Keratinocyte (primary cell): ENCODE data around the gene MTA3. TPM values are rescaled to one million over a fixed set of nuclear protein-coding genes. Genes with fewer than 3 reads are reported as not detected.

Experiments used
- DNase-seq: peaks from one replicate; pipeline ENCODE4 v3.0.0-alpha.2; 2011; ENCODE audit warnings: low read depth, missing footprints, low spot score
- FAIRE-seq: peaks from 2 replicates; lab custom pipeline; 2011; peaks lifted over from hg19 to GRCh38; lab: Jason Lieb, UNC
- H2AFZ ChIP-seq: 2 replicates; pipeline ENCODE4 v1.6.0; 2012; ENCODE audit warnings: low read length, control low read depth, inconsistent platforms; ENCODE audit not compliant: control insufficient read depth
- H3K27ac ChIP-seq: 2 replicates; pipeline ENCODE4 v1.5.1; 2011; ENCODE audit warnings: low read length; ENCODE audit not compliant: control insufficient read depth, insufficient read depth
- H3K27me3 ChIP-seq: 3 replicates; pipeline ENCODE4 v1.6.0; 2011; ENCODE audit warnings: low read length; ENCODE audit not compliant: control insufficient read depth, insufficient read depth; ENCODE audit errors: extremely low read depth
- H3K36me3 ChIP-seq, 2 experiments: 2 replicates in 1 of 2; 3 replicates in 1 of 2; pipeline ENCODE4 v1.5.1; 2011; ENCODE audit warnings: low read length in 2 of 2, mild to moderate bottlenecking in 1 of 2; ENCODE audit not compliant: control insufficient read depth in 2 of 2, insufficient read depth in 2 of 2; ENCODE audit errors: extremely low read depth in 1 of 2
- H3K4me1 ChIP-seq: 3 replicates; pipeline ENCODE4 v1.5.1; 2011; ENCODE audit warnings: low read length; ENCODE audit not compliant: control insufficient read depth, insufficient read depth; ENCODE audit errors: extremely low read depth
- H3K4me2 ChIP-seq: 3 replicates; pipeline ENCODE4 v1.6.0; 2011; ENCODE audit warnings: low read depth, low read length; ENCODE audit not compliant: control insufficient read depth, insufficient read depth; ENCODE audit errors: extremely low read depth
- H3K4me3 ChIP-seq, 3 experiments: fragments of 200-600 bp in 1 of 3; sonication (generic) in 1 of 3; 2 replicates in 2 of 3; 3 replicates in 1 of 3; pipeline ENCODE4 v1.5.1; 2011 to 2016; ENCODE audit warnings: low read length in 3 of 3, mild to moderate bottlenecking in 3 of 3, control low read depth in 2 of 3, inconsistent platforms in 1 of 3, low read depth in 1 of 3, mixed read lengths in 1 of 3, mixed run types in 1 of 3, moderate library complexity in 1 of 3; ENCODE audit not compliant: control insufficient read depth in 2 of 3, insufficient read depth in 2 of 3; ENCODE audit errors: extremely low read depth in 1 of 3
- H3K79me2 ChIP-seq: 2 replicates; pipeline ENCODE4 v1.6.0; 2012; ENCODE audit warnings: low read length; ENCODE audit not compliant: control insufficient read depth, insufficient read depth
- H3K9ac ChIP-seq: 3 replicates; pipeline ENCODE4 v1.6.0; 2011; ENCODE audit warnings: low read length; ENCODE audit not compliant: control insufficient read depth, insufficient read depth; ENCODE audit errors: extremely low read depth
- H3K9me1 ChIP-seq: 3 replicates; pipeline ENCODE4 v1.6.0; 2011; ENCODE audit warnings: low read length; ENCODE audit not compliant: control insufficient read depth, insufficient read depth; ENCODE audit errors: extremely low read depth
- H3K9me3 ChIP-seq: 2 replicates; pipeline ENCODE4 v1.5.1; 2012; ENCODE audit warnings: low read depth, low read length; ENCODE audit not compliant: control insufficient read depth
- H4K20me1 ChIP-seq: 3 replicates; pipeline ENCODE4 v1.6.0; 2011; ENCODE audit warnings: low read length; ENCODE audit not compliant: control insufficient read depth, insufficient read depth; ENCODE audit errors: extremely low read depth
- EZH2 ChIP-seq: IDR thresholded peaks from one replicate; pipeline ENCODE4 v1.6.1; 2012; ENCODE audit warnings: inconsistent platforms, mild to moderate bottlenecking, low read length, moderate library complexity
- dilution Hi-C: fragments of 300-500 bp; cut with MboI; formaldehyde crosslinking; loops from one replicate; pipeline ENCODE4 v1.7.0; 2020; ENCODE audit warnings: low sequenced_read_pairs; ENCODE audit not compliant: extremely low pct_ligation_motif_present
- polyA plus RNA-seq, 5 experiments: library from polyadenylated mRNA; depleted of rRNA in 3 of 5; stranded (reverse) in 3 of 5; stranded (forward) in 1 of 5; unstranded in 1 of 5; fragments of >200 nt; gene quantifications; 1 replicate in 1 of 5; 2 replicates in 3 of 5; 3 replicates in 1 of 5; pipeline versions ENCODE4 v1.2.1 to v1.2.3, GENCODE V29; 2011 to 2012; ENCODE audit warnings: missing spikeins in 2 of 5, low read depth in 1 of 5, low replicate concordance in 1 of 5
- TF ChIP-seq, protein P1 (sequence below), 3 experiments: IDR thresholded peaks in 1 of 3; conservative IDR thresholded peaks in 1 of 3; optimal IDR thresholded peaks in 1 of 3; 2 replicates in 2 of 3; 3 replicates in 1 of 3; pipeline versions ENCODE3 to v1.5.1; 2011; ENCODE audit warnings: low read length in 3 of 3, mild to moderate bottlenecking in 3 of 3, moderate library complexity in 2 of 3, control low read depth in 1 of 3, inconsistent platforms in 1 of 3; ENCODE audit not compliant: insufficient read depth in 2 of 3; ENCODE audit errors: extremely low read depth in 1 of 3

Gene MTA3
- polyA plus RNA-seq, 1 donor (not counting 4 experiments of a cell fraction or from before 2014, with no cell fraction given) = 34.3 TPM

DNA sequence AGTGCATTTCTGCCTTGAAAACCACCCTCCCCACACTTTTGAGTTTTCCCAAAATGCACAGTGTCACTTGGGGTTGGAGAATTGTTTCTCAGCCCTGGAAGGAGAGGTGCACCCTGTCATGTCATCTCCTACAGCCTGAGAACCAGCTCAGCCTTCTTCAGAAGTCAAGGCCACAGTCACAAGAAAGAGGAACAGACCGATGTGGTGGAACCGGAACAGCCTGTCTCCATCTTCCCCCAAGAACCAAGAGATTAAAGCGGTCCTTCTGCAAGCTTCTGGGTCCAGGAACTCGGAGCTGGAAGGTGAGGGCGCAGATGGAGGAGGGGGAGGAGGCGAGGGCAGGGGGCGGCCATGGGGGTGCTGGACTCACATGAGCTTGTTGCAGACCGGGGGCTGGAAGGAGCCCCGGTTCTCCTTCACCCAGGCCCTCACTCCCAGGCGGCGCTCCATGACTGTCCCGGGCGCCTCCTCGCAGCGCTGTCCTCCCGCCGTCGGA is 223.7 kb downstream of the MTA3 start:
- peaks cover 13% of the 10 kb centered on the region for H3K27me3 ChIP-seq
- no peak for DNase-seq
- H4K20me1 ChIP-seq = no peaks in the 10 kb centered on the region
- no peaks in the 10 kb centered on the region for H3K9me1 ChIP-seq
- no peak overlapping the region for H3K27ac ChIP-seq
- H3K9ac ChIP-seq = peak overlapping the region; percentile 50
- no peak for FAIRE-seq
- H3K9me3 ChIP-seq = no peaks in the 10 kb centered on the region
- H2AFZ ChIP-seq = peak overlapping the region; percentile 37
- no peaks in the 10 kb centered on the region for H3K36me3 ChIP-seq
- peaks cover 10% of the 10 kb centered on the region for H3K4me1 ChIP-seq
- dilution Hi-C loops = no loop called here
- no peaks in the 10 kb centered on the region for H3K79me2 ChIP-seq
- no peak for TF ChIP-seq EZH2
- TF ChIP-seq, protein P1, sequence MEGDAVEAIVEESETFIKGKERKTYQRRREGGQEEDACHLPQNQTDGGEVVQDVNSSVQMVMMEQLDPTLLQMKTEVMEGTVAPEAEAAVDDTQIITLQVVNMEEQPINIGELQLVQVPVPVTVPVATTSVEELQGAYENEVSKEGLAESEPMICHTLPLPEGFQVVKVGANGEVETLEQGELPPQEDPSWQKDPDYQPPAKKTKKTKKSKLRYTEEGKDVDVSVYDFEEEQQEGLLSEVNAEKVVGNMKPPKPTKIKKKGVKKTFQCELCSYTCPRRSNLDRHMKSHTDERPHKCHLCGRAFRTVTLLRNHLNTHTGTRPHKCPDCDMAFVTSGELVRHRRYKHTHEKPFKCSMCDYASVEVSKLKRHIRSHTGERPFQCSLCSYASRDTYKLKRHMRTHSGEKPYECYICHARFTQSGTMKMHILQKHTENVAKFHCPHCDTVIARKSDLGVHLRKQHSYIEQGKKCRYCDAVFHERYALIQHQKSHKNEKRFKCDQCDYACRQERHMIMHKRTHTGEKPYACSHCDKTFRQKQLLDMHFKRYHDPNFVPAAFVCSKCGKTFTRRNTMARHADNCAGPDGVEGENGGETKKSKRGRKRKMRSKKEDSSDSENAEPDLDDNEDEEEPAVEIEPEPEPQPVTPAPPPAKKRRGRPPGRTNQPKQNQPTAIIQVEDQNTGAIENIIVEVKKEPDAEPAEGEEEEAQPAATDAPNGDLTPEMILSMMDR (optimal IDR thresholded peaks at IDR 0.05 in 1 of 3, IDR thresholded peaks at IDR 0.05 in 1 of 3, conservative IDR thresholded peaks at IDR 0.05 in 1 of 3; ENCODE audit: extremely low read depth in 1 of 3, insufficient read depth in 2 of 3, low read length in 3 of 3) = no peak
- peak overlapping the region; percentile 25 to 64 (median 55) for H3K4me3 ChIP-seq
- peak overlapping the region; percentile 78 for H3K4me2 ChIP-seq

DNA sequence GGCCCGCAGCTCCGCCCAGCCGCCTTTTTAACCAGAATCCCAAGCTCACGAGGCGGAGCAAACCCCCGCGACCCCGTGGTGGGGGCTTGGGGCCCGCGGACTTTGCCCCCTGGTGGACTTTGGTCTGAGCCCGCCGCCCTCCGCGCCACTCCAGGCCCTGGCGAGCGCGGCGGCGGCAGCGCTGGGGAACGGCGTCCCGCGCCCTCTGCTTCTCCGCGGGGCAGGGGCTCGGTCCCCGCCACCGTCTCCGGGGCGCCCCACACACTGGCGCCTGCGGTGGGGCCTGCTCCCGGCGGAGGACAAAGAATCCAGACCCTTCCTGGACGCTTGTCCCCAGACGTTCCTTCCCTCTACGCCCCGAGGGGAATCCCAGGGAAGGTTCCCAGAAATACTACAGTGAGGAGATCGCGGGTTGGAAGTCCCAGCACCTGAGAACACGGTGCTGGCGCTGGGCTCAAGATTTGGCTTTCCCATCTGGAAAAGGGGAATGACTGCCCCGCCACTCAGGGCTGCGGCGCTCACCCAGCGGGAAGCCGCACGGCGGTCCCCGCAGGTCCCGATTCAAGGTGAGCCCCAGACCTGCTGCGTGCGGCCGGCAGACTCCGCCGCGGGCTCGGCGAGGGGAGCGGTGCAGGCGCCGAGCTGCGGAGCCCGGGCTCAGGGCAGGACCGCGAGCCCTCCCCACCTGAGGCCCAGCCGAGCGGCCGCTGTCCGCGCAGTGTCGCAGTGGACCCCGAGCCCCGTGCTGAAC is 224.3 kb downstream of the MTA3 start, which contains the start of gene HAAO:
TSS of gene HAAO (minus strand) at position 1 of the 751 bp plus-strand sequence. CDS start 47 bp downstream, outside the sequence.
- Histone ChIP-seq H3K9me3 (no peaks in the 10 kb centered on the region), H3K4me3 (peak within 1 kb of the TSS; percentile 25 to 64 (median 55)), H3K4me1 (peaks cover 10% of the 10 kb centered on the region), H3K4me2 (peak within 1 kb of the TSS; percentile 78), H4K20me1 (no peaks in the 10 kb centered on the region), H3K36me3 (no peaks in the 10 kb centered on the region), H3K27me3 (peaks cover 13% of the 10 kb centered on the region), H3K27ac (no peak within 1 kb of the TSS), H3K9me1 (no peaks in the 10 kb centered on the region), H2AFZ (peak within 1 kb of the TSS; percentile 68), H3K9ac (peak within 1 kb of the TSS; percentile 50), H3K79me2 (no peaks in the 10 kb centered on the region)
- DNase-seq = no peak
- dilution Hi-C loops = no loop called here
- no peak for FAIRE-seq
- TF ChIP-seq, protein P1 (optimal IDR thresholded peaks at IDR 0.05 in 1 of 3, IDR thresholded peaks at IDR 0.05 in 1 of 3, conservative IDR thresholded peaks at IDR 0.05 in 1 of 3; ENCODE audit: extremely low read depth in 1 of 3, insufficient read depth in 2 of 3, low read length in 3 of 3) = no peak
- peak; percentile 68 for TF ChIP-seq EZH2
